K562 (cell line): ENCODE data around the gene TXK. TPM values are rescaled to one million over a fixed set of nuclear protein-coding genes. Genes with fewer than 3 reads are reported as not detected.

Experiments used
- polyA plus RNA-seq, 8 experiments: library from polyadenylated mRNA; depleted of rRNA in 4 of 8; stranded (reverse) in 5 of 8; unstranded in 3 of 8; fragments of >200 nt; fragmentation: Nextera tagmentation in 2 of 8; fragmentation: Illumina TruSeq in 1 of 8; extraction: Ambion mirVana in 2 of 8; extraction: Trizol in 1 of 8; gene quantifications; 2 replicates each; pipeline versions ENCODE4 v1.2.1 to v1.2.3, GENCODE V29; 2011 to 2014; ENCODE audit warnings: inconsistent platforms in 1 of 8, missing spikeins in 1 of 8
- total RNA-seq, 7 experiments: library from RNA; depleted of rRNA in 6 of 7; stranded (reverse); fragments of >200 nt in 6 of 7; fragmentation: Illumina TruSeq in 2 of 7; extraction: Trizol in 2 of 7; gene quantifications; 2 replicates each; pipeline versions ENCODE4 v1.2.1 to v1.2.3, GENCODE V29; 2011 to 2021; ENCODE audit warnings: low replicate concordance in 1 of 7
- TF ChIP-seq, protein P1 (sequence below), 2 experiments: fragments of 450-650 bp in 1 of 2; sonication (generic) in 1 of 2; formaldehyde crosslinking in 1 of 2; IDR thresholded peaks; 2 replicates each; pipeline versions ENCODE4 v1.7.1 to v1.9.0; 2016 to 2022; ENCODE audit warnings: inconsistent platforms in 1 of 2, mild to moderate bottlenecking in 1 of 2, missing genetic modification reagents in 1 of 2

The TXK gene
- total and polyA plus RNA-seq, 9 of the 15 experiments (the other 6 are each of a cell fraction or from before 2014, with no cell fraction given), result 0.24 to 1.1 (median 0.45) TPM; not detected in 1

GRCh38 chr4:48027653-48028052, 106.4 kb downstream of the TXK start (continued):
- TF ChIP-seq, protein P1, sequence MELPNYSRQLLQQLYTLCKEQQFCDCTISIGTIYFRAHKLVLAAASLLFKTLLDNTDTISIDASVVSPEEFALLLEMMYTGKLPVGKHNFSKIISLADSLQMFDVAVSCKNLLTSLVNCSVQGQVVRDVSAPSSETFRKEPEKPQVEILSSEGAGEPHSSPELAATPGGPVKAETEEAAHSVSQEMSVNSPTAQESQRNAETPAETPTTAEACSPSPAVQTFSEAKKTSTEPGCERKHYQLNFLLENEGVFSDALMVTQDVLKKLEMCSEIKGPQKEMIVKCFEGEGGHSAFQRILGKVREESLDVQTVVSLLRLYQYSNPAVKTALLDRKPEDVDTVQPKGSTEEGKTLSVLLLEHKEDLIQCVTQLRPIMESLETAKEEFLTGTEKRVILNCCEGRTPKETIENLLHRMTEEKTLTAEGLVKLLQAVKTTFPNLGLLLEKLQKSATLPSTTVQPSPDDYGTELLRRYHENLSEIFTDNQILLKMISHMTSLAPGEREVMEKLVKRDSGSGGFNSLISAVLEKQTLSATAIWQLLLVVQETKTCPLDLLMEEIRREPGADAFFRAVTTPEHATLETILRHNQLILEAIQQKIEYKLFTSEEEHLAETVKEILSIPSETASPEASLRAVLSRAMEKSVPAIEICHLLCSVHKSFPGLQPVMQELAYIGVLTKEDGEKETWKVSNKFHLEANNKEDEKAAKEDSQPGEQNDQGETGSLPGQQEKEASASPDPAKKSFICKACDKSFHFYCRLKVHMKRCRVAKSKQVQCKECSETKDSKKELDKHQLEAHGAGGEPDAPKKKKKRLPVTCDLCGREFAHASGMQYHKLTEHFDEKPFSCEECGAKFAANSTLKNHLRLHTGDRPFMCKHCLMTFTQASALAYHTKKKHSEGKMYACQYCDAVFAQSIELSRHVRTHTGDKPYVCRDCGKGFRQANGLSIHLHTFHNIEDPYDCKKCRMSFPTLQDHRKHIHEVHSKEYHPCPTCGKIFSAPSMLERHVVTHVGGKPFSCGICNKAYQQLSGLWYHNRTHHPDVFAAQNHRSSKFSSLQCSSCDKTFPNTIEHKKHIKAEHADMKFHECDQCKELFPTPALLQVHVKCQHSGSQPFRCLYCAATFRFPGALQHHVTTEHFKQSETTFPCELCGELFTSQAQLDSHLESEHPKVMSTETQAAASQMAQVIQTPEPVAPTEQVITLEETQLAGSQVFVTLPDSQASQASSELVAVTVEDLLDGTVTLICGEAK (IDR thresholded peaks at IDR 0.05), result no peak
- TF ChIP-seq, protein P1 (CRISPR knock-in tag; IDR thresholded peaks at IDR 0.05), result no peak
